Liver (tissue), 9 donors: ENCODE results near the gene HADHB. TPM values are rescaled to one million over a fixed set of nuclear protein-coding genes. Genes with fewer than 3 reads are reported as not detected.

Source experiments
- DNase-seq: peaks from one replicate; pipeline ENCODE4 v3.0.0-alpha.2; 2017; ENCODE audit warnings: low spot score
- H3K27ac ChIP-seq, 2 donors: one replicate each; pipeline ENCODE4 v1.7.0; 2013; ENCODE audit warnings: inconsistent platforms in 2 of 2, low read length in 2 of 2, control low read depth in 1 of 2, low read depth in 1 of 2, mild to moderate bottlenecking in 1 of 2
- H3K27me3 ChIP-seq, 4 donors: one replicate each; pipeline versions ENCODE4 v1.6.1 to v1.7.0; 2013; ENCODE audit warnings: low read length in 3 of 4, inconsistent platforms in 1 of 4, mild to moderate bottlenecking in 1 of 4, moderate library complexity in 1 of 4; ENCODE audit not compliant: control insufficient read depth in 4 of 4, insufficient read depth in 4 of 4
- H3K36me3 ChIP-seq, 4 donors: one replicate each; pipeline versions ENCODE4 v1.6.1 to v1.7.0; 2013; ENCODE audit warnings: low read length in 3 of 4, mild to moderate bottlenecking in 3 of 4, low read depth in 1 of 4, moderate library complexity in 1 of 4; ENCODE audit not compliant: control insufficient read depth in 4 of 4, insufficient read depth in 3 of 4
- H3K4me1 ChIP-seq, 4 donors: one replicate each; pipeline versions ENCODE4 v1.6.1 to v1.7.0; 2013; ENCODE audit warnings: low read length in 3 of 4, mild to moderate bottlenecking in 3 of 4, moderate library complexity in 1 of 4; ENCODE audit not compliant: control insufficient read depth in 4 of 4, insufficient read depth in 4 of 4
- H3K4me3 ChIP-seq, 3 donors: one replicate each; pipeline versions ENCODE4 v1.6.1 to v1.7.0; 2013; ENCODE audit warnings: low read length in 3 of 3, control low read depth in 1 of 3, low read depth in 1 of 3, mild to moderate bottlenecking in 1 of 3
- H3K9ac ChIP-seq, 2 donors: one replicate each; pipeline ENCODE4 v1.7.0; 2013; ENCODE audit warnings: low read length in 2 of 2, mild to moderate bottlenecking in 2 of 2, moderate library complexity in 2 of 2, control low read depth in 1 of 2, low read depth in 1 of 2
- H3K9me3 ChIP-seq, 4 donors: one replicate each; pipeline versions ENCODE4 v1.6.1 to v1.7.0; 2013; ENCODE audit warnings: low read length in 3 of 4; ENCODE audit not compliant: control insufficient read depth in 4 of 4
- CTCF ChIP-seq: fragments of 150-350 bp; IDR thresholded peaks from 2 replicates; pipeline ENCODE4 v1.5.1; 2017; ENCODE audit warnings: improper control_type of control experiment, low read depth, low read length; ENCODE audit not compliant: missing input control
- HNF4G ChIP-seq: IDR thresholded peaks from 2 replicates; pipeline ENCODE4 v1.6.1; 2016; ENCODE audit warnings: antibody characterized with exemption
- MAX ChIP-seq: IDR thresholded peaks from 2 replicates; pipeline ENCODE4 v1.6.1; 2016; ENCODE audit warnings: antibody characterized with exemption
- RAD21 ChIP-seq, 2 donors: IDR thresholded peaks; 2 replicates each; pipeline ENCODE4 v1.6.1; 2016; ENCODE audit warnings: antibody characterized with exemption in 2 of 2, mild to moderate bottlenecking in 2 of 2
- TAF1 ChIP-seq: conservative IDR thresholded peaks from 2 replicates; pipeline ENCODE4 v1.6.1; 2016; ENCODE audit warnings: antibody characterized with exemption, mild to moderate bottlenecking
- ZBTB33 ChIP-seq: IDR thresholded peaks from 2 replicates; pipeline ENCODE4 v1.6.1; 2016; ENCODE audit warnings: antibody characterized with exemption
- WGBS: extraction: QIAGEN DNeasy Blood & Tissue Kit; methylation state at CpG from one replicate; pipeline ENCODE4 v1.1.7; 2013; 5-methylcytosine and 5-hydroxymethylcytosine counted together
- polyA plus RNA-seq, 2 donors: library from polyadenylated mRNA; stranded (reverse) in 1 of 2; unstranded in 1 of 2; fragments of 200-250 nt in 1 of 2; fragments of >200 nt in 1 of 2; fragmentation: Nextera tagmentation in 1 of 2; extraction: Ambion mirVana in 1 of 2; gene quantifications; one replicate each; pipeline versions ENCODE4 v1.2.1 to v1.2.3, GENCODE V29; 2013 to 2015
- total RNA-seq, 2 donors: library from RNA; depleted of rRNA; stranded (reverse); fragments of >200 nt; gene quantifications; one replicate each; pipeline ENCODE4 v1.2.3, GENCODE V29; 2014
- donor health status: healthy.
- donor health status: healthy.
- donor health status: healthy.
- donor health status: healthy.
- donor health status: healthy.

HADHB gene
- total and polyA plus RNA-seq, 4 donors: 103 to 284 (median 261) TPM

- TF ChIP-seq CTCF: no peak
- TF ChIP-seq MAX: no peak
- TF ChIP-seq TAF1: no peak
- no peaks in the 10 kb centered on the region for H3K27me3 ChIP-seq
- H3K9ac ChIP-seq: no peak overlapping the region
- H3K27ac ChIP-seq: no peak overlapping the region
- DNase-seq: no peak
- WGBS: 95% methylated on average over 12 of the region's 12 CpGs
- no peaks in the 10 kb centered on the region for H3K9me3 ChIP-seq
- H3K4me1 ChIP-seq: no peaks in the 10 kb centered on the region
- H3K4me3 ChIP-seq: no peak overlapping the region
- peaks cover 20 to 92% (median 77%) of the 10 kb centered on the region in 4 donors for H3K36me3 ChIP-seq
Measured at GRCh38 chr2:26195040-26195984, 49.4 kb upstream of the HADHB start.

- H3K27ac ChIP-seq: no peak overlapping the region
- peaks cover 26 to 91% (median 77%) of the 10 kb centered on the region in 4 donors for H3K36me3 ChIP-seq
- no peak for TF ChIP-seq HNF4G
- H3K4me3 ChIP-seq: no peak overlapping the region
- no peaks in the 10 kb centered on the region for H3K4me1 ChIP-seq
- 92% methylated on average over 9 of the region's 9 CpGs for WGBS
- H3K27me3 ChIP-seq: no peaks in the 10 kb centered on the region
- no peak for DNase-seq
- H3K9ac ChIP-seq: no peak overlapping the region
- H3K9me3 ChIP-seq: no peaks in the 10 kb centered on the region
Measured at GRCh38 chr2:26196683-26197418, 47.9 kb upstream of the HADHB start.

- H3K4me1 ChIP-seq: no peaks in the 10 kb centered on the region
- no peak for DNase-seq
- no peak overlapping the region for H3K4me3 ChIP-seq
- 96% methylated on average over 4 of the region's 4 CpGs for WGBS
- no peaks in the 10 kb centered on the region for H3K27me3 ChIP-seq
- TF ChIP-seq ZBTB33 (no peak), CTCF (no peak), RAD21 (IDR thresholded peaks at IDR 0.05) (no peak)
- H3K9me3 ChIP-seq: no peaks in the 10 kb centered on the region
- H3K9ac ChIP-seq: no peak overlapping the region
- H3K36me3 ChIP-seq: peaks cover 26 to 89% (median 79%) of the 10 kb centered on the region in 4 donors
- no peak overlapping the region for H3K27ac ChIP-seq
Measured at GRCh38 chr2:26197516-26197915, 47.2 kb upstream of the HADHB start.
